Medulla oblongata (tissue), 1 donor: ENCODE results near the gene NUDCD3.
A peak's percentile ranks its signal among the peaks of the same experiment; 100 is the strongest.

Experiments
- DNase-seq: peaks from one replicate; pipeline ENCODE4 v3.0.0-alpha.2; 2015; ENCODE audit errors: extremely low spot score

The NUDCD3 gene

DNA sequence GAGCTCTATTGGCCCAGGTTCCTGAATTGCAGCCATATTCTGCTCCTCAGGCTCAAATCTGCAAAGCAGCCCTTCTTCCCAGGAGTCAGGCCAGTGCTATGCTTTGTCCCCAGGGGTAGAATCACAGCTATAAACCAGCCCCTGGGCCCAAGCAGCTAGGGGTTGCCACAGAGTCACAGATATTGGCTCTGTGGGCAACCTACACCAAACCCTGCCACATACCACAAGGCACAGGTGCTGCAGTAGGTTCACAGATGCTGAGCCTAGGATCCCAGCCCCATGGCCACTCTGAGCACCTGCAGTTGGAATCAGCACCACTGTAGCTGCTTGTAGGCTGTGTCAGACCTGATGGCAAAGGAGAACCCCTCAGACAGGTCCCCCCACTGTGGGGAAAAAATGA, 122.0 kb downstream of the NUDCD3 start:
- no peak for DNase-seq

GRCh38 chr7:44367475-44368043, 122.9 kb downstream of the NUDCD3 start:
- no peak for DNase-seq

GRCh38 chr7:44366986-44367385, 123.5 kb downstream of the NUDCD3 start:
- no peak for DNase-seq

DNA sequence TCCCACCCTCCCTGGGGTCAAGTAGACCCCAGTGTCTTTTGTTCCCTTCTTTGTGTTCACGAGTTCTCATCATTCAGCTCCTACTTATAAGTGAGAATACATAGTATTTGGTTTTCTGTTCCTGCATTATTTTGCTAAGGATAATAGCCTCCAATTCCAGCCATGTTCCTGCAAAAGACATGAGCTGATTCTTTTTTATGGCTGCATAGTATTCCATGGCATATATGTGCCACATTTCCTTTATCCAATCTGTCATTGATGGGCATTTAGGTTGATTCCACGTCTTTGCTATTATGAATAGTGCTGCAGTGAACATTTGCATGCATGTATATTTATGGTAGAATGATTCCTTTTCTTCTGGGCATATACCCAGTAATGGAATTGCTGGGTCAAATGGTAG, 136.8 kb downstream of the NUDCD3 start:
- DNase-seq, result no peak

DNA sequence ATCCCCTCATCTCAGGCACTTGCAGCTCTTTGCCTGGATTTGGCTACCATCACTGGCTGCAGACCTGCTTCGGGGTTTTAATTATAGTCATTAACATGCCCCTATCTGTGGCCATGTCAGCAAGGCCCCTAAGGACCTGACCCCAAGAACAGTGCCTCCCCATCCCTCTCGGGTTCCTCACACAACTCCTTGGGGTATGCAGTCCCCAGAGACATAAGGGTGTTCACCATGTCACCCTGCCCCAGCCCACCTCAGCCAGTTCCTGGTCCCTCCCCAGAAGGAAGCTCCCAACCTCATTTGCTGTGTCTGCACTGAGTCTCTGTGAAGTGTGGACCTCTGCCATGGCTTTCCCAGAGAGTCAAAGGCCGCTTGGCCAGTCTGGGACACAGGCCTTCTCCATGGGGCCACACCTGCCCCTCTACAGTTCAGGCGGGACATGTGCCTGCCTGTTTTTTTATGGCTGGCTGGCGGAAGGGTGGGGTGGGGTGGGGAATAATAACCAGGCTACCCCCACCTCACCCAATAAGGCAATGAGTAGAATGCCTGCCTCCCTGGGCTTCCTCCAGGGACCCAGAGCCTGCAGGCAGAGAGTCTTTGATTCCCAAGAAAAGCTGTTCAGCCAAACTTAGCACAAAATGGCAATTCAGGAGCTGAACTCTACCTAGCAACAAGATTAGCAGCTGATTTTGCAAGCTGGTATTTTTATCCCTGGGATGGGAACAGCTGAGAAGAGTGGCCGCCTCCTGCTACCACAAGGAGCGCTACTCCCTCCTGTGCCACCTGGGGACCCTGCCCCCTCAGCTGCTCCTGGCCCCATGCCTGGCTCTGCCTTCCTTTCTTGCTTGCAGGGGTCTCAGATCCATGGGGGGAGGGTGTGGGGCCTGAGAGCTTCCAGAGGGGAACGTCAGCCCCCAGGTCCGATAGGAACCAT, 141.3 kb downstream of the NUDCD3 start:
- DNase-seq, result peak; percentile 9

DNA sequence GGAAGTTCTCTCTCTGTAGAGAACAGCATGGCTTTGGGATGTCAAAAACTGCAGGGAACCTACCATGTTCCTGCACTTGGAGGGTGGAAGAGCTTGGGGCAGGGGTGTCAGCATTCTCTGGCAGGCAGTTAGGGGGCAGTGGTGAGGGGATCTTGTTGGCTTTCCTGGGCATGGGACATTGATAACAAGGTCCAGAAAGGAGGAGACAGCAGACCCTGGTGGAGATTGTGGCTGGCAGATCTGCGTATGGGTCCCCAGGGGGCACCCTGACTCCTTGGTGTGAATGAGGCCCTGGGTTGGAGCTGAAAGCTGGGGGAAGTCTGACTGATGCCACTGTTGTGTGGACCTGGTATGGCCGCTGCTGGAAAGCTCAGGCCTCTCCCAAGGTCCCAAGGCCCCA, 142.2 kb downstream of the NUDCD3 start:
- no peak for DNase-seq

DNA sequence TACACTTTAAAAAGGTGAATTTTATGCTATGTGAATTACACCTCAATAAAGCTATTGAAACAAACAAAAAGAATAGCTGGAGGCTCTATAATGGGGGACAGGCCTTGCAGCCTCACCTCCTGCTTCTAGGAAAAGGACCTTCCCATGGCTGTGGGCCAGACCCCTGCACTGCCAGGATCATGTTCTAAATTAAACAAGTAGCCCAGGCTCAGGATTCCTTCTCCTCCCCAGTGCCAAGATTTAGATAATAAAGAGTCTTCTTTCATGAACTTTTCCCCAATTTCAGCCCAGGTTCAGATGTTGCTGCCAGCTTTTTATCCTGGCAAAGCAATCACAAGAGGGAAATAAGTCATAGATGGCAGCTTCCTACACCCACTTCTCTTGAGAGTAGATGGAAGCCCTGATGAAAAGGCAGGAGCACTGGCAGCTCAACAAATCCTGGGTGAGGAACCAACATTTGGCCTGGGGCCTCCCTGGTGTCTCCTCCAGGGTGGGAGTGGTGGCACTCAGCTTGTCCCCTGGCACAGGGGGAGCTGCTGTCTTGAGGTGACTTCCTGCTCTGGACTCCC, 142.8 kb downstream of the NUDCD3 start:
- DNase-seq, result peak; percentile 7

DNA sequence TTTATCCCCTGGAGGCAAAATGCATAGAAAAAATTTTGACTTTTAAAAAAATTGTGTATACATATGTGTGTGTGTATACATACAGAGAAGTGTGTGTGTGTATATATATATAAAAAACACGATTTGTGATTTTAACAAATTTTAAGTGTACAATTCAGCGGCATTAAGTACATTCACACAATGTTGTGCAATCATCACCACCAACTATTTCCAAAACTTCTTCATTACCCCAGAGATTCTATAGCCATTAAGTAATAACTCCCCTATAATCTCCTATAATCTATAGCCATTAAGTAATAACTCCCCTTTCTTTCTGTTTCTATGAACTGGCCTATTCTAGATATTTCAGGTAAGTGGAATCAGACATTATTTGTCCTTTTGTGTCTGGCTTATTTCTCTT, 144.4 kb downstream of the NUDCD3 start:
- DNase-seq, result no peak

DNA sequence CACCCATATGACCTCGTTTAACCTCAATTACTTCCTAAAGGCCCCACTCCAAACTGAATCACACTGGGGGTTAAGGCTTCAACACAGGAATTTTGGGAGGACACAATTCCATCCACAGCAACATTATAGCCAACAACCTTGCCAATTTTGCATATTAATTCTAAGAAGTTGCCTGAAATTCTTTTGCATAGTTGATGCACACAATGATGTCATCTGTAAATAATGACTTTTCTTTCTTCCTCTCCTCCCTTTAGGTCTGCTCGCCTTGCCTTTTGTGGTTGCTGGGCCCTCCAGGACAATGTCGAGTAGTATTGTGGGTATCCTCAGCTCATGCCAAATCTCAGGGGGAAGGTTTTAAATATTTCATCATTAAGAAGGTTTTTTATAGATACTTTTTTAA, 149.1 kb downstream of the NUDCD3 start:
- DNase-seq, result no peak

DNA sequence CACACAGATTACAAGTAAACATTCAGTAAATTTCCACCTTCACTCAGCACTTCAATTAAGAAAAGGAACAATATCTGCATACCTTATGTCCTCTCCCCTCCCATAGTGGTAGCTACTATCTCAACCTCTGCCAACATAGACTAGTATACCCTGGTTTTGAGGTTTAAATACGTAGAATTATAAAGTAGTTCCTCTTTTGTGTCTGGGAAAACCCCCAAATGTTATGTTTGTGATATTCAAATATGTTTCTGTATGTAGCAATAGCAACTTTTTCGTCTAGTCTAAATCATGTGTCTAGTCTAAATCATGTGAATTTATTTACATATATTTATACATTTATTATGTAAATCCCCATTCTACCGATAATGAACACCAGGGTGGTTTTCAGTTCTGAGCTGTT, 151.9 kb downstream of the NUDCD3 start:
- DNase-seq, result no peak

GRCh38 chr7:44336491-44336890, 154.0 kb downstream of the NUDCD3 start:
- no peak for DNase-seq

GRCh38 chr7:44335184-44335583, 155.3 kb downstream of the NUDCD3 start:
- DNase-seq, result no peak

DNA sequence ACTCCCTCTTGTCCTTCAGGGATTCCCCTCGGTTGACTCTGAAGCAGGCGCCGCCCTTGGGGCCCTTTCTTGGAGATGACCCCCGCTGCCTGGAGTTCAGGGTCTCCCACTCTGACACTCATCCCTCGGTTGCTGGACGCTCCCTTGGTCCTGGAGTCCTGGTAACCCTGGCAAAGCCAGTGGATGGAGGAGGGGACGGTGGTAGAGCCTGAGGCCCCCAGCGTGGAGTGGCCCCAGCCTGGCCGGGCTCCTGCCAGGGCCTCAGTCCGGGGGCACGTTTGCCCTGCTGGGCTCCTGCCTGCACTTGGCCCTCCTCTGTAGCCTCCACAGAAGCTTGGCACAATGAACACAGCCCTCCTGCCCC, 155.7 kb downstream of the NUDCD3 start:
- no peak for DNase-seq

- no peak for DNase-seq
Measured at GRCh38 chr7:44333911-44334733, 156.3 kb downstream of the NUDCD3 start.

- DNase-seq, result no peak
Measured at GRCh38 chr7:44331682-44332081, 158.8 kb downstream of the NUDCD3 start.

DNA sequence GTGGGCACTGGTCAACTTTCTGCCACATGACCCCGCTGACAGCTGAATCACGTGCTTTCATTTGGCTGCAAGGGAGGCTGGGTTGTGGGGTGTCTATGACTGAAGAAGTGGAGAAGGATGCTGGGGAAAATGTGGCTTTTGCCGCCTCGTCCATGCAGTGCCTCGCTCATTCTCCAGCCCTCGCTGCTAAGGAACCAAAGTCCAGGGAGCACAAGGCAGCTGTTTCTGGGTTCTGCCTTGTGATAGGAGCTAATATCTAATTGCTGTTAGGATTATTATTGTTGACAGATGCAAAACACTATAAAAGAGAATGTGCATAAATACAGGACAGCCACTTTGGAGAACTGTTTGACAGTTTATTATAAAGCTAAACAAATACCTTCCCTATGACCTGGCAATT, 160.1 kb downstream of the NUDCD3 start:
- DNase-seq, result no peak

- no peak for DNase-seq
Measured at GRCh38 chr7:44329888-44330287, 160.6 kb downstream of the NUDCD3 start.
